NCI-H1105 treated with DMSO at 0.1 percent for 48 hours (cell line): ENCODE measurements around the gene PHKG2.

Experiments
- DNase-seq: peaks from one replicate; lab custom pipeline; 2025; lab: John Stamatoyannopoulos, UW

PHKG2 gene

DNA sequence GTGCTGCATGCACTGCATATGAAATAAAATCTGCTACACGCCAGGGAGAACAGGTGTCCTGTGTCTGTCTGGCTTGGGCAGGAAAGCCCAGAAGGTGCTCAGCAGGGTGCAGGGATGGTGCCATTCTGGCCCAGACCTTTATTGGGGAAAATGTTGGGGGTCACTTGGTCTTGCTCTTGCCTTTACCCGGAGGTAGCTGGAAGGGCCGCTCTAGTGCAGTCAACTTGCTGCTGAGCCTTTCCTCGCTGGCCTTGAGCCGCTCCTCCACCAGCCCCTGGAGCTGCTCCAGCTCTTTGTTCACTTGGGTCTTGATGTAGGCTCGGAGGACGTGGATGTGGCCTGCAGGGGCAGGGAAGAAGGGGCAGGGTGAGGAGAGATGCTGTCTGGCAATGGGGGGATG lies 9.1 kb downstream of the PHKG2 start:
- no peak for DNase-seq

DNA sequence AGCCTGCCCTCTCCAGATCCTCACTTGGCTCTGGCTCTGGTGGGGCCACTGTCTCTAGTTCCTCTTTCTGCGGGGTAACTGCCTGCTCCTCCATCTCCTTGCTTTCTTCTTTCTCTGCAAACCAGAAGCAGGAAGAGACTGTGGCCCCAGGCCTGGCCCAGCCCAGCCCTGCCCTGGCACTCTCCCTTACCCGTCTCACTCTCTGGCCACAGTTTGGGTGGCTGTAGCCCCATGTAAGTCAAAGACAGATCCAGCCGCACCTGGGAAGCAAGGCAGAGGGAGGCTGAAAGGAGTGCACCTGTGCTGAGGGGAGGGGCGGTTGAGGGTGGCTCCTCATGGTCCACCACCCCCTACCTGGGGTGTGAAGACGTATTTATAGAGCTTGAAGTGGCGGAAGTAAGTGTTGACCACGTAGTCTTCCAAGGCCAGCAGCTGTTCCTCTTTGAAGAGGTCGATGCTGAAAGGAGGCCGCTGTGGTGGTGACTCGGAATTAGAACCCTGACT lies 10.8 kb downstream of the PHKG2 start:
- no peak for DNase-seq

DNA sequence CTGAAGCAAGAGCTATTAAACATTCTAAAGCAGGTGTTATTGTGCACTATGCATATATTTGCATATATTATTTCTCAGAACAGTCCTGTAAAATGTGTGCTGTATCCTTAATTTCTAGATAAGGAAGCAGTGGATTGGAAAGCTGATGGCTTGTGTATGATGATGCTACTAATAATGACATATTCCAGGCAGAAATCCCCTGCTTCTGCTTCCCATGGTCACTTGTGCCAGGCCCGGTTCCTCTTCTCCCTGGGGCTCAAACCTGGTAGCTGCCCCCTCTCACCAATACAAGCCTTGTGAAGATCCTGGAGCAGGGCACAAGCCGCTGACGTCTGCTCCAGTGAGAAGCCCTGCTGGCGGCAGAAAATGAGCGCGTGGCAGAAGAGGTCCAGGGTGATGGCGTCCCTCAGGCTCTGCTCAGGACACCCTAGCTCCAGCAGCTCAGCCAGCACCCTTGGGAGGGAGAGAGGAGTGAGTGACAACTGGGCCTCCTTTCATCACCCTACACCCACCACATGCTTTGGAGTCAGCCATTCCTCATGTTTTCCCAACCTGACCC lies 11.9 kb downstream of the PHKG2 start:
- DNase-seq, result no peak

GRCh38 chr16:30760577-30761426 lies 12.6 kb downstream of the PHKG2 start:
- DNase-seq, result no peak

GRCh38 chr16:30761427-30761927 lies 13.3 kb downstream of the PHKG2 start:
- DNase-seq, result peak; percentile 48

DNA sequence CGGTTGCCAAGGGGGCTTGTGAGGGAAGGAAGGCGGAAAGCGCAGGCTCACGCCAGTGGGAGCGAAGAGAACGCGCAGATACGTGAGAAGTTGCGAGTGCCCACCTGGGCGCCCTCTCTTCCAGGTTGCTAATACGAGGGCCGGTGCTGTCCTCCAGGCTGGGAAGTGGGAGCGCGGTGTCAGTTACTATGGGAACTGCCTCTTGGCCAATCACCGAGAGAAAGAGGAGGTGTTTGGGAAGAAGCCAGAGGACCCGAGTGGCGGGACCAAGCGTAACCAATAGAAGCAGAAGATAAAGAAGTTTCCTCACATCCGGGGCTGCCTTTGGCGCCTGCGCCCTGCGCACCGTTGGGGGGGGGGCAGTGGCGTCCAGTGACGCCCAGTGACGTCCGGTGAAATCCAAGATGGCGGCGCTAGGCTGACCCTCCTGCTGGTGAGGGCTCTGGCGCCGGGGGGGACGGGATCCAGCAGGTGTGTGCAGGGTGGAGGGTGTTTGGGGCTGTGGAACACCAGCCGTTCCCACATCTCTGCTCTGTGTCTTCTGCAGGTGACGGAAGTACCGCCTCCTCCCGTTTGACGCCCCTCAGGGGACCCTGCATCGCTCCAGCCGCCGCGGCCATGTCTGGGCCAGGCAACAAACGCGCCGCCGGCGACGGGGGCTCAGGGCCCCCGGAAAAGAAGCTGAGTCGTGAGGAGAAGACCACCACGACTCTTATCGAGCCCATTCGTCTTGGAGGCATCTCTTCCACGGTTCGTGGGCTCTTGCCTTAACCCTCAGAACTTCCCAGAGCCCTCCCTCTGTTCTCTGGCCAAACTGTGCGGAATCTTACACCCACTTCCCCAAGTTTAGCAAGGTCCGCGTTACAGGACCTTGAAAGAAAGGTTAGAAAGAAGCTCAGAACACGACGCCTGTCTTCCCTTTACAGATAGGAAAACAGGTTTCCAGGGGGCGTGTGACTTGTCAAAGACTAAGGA lies 14.0 kb downstream of the PHKG2 start, which contains the start of the genes CFAP119 and RNF40:
CFAP119 (minus strand) TSS at position 135 of the 975 bp plus-strand sequence. CDS start 314 bp downstream, outside the sequence.
RNF40 (plus strand) TSS at position 395 of the 975 bp plus-strand sequence; CDS start at position 619, 224 bp downstream.
- DNase-seq, result peak; percentile 97

- DNase-seq, result no peak
These were observed 14.9 kb downstream of the PHKG2 start for GRCh38 chr16:30762991-30763725.

- no peak for DNase-seq
These were observed 15.9 kb downstream of the PHKG2 start for GRCh38 chr16:30764086-30764485.

DNA sequence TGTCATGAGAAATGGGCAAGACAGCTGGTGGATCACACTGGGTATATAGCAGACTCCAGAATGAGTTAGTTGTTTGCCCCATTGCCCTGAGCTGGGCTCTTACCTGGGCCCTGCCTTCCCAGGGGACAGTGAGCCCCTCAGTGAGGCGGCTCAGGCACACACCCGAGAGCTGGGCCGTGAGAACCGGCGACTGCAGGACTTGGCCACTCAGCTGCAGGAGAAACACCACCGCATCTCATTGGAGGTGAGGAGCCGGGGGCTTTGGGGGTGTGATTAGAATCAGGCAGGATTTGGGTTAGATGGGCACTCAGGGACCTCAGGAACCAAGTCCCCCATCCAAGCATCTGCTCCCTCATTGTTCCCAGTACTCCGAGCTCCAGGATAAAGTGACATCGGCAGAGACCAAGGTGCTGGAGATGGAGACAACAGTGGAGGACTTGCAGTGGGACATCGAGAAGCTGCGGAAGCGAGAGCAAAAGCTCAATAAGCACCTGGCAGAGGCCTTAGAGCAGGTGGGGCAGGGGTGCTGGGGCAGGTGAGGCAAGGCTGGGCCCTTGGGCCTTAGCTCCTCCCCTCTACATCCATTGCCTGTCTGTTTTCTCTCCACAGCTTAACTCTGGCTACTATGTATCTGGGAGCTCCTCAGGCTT lies 16.7 kb downstream of the PHKG2 start:
- DNase-seq, result no peak

DNA sequence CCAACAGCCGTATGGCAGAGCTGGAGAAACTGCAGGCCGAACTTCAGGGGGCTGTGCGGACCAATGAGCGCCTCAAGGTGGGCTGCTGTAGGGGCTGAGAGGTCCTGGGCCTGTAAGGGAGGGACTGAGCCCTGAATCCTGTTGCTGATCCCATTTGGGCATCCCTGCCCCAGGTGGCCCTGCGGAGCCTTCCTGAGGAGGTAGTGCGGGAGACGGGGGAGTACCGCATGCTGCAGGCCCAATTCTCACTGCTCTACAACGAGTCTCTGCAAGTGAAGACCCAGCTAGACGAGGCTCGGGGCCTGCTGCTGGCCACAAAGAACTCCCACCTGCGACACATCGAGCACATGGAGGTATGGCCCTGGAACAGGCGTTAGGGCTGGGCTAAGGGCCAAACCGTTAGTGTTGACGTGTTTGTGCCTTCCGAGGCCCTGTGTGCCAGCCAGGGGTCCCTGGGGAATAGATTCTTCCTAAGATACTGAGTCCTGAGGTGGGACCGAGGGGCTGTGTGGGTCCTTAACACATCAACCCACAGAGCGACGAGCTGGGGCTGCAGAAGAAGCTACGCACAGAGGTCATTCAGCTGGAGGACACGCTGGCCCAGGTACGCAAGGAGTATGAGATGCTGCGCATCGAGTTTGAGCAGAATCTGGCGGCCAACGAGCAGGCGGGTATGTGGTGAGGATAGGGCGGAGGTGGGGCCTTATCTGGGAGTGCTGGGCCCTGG lies 18.1 kb downstream of the PHKG2 start:
- no peak for DNase-seq

GRCh38 chr16:30766933-30767284 lies 18.7 kb downstream of the PHKG2 start:
- no peak for DNase-seq

- DNase-seq, result no peak
These were observed 19.7 kb downstream of the PHKG2 start for GRCh38 chr16:30767767-30768465.

DNA sequence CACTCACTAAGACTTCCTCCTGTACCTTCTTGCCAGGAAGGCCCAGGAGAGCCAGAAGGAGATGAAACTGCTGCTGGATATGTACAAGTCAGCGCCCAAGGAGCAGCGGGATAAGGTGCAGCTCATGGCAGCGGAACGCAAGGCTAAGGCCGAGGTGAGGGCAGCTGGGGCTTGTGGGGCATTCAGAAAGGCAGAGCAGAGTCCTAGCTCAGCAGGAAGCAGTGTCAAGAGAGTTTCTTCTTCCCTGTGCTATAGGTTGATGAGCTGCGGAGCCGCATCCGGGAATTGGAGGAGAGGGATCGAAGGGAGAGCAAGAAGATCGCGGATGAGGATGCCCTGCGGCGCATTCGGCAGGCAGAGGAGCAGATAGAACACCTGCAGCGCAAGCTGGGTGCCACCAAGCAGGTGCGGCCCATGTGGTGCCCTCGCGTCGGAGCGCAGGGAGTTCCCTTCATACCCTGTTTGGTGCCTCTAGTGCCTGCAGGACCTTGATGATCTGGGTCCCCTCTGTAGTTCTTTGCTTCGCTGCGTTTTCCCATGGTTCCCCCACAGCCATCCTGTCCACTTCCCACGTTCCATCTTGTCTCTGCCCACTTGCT lies 20.5 kb downstream of the PHKG2 start:
- no peak for DNase-seq

- no peak for DNase-seq
These were observed 21.3 kb downstream of the PHKG2 start for GRCh38 chr16:30769379-30770089.

- DNase-seq, result no peak
These were observed 23.5 kb downstream of the PHKG2 start for GRCh38 chr16:30771726-30772125.

- DNase-seq, result no peak
These were observed 25.6 kb downstream of the PHKG2 start for GRCh38 chr16:30773826-30774225.

GRCh38 chr16:30774367-30775130 lies 26.3 kb downstream of the PHKG2 start:
- peak; percentile 13 for DNase-seq

DNA sequence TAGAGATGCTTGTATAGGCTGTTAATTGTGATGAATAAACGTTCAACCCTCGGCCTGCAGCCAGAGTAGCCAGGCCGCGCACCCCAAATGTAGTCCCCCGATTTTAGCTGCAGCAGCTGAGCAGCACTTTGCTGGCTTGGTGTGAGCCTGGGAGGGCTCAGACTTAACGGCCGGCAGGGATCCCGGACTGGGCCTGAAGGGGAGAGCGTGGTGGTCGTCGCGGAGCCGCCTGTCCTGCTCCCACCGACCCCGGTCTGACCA lies 26.8 kb downstream of the PHKG2 start:
- no peak for DNase-seq
